Myometrial cell (primary cell): ENCODE results near the gene TPRG1. TPM values are rescaled to one million over a fixed set of nuclear protein-coding genes. Genes with fewer than 3 reads are reported as not detected.

Experiments
- total RNA-seq: library from RNA; depleted of rRNA; stranded (reverse); fragments of >200 nt; gene quantifications from 2 replicates; pipeline ENCODE4 v1.2.3, GENCODE V29; 2015

Gene TPRG1
- total RNA-seq = 2.3 TPM in 1 of 2 replicates, not detected in the other

DNA sequence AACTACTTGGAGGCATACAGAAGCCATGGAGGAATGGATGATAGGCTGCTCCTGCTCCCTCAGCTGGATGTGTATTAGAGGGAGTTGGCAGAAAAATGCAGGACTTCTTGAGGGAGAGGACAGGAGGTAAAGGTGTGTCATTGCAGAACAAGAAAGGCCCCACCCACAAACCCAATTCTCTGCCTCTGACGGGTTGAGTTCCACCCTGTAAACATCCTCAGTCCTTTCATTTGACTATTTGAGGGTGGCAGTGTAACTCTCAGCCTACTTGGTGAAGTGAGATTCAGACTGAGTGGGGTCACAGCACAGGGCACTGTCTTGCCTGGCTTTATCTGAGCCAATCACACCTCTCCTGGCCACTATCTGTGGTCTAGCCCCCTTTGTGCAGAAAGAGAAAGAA, at the start of gene TPRG1:
TSS of gene TPRG1 (plus strand) at position 265 of the 400 bp plus-strand sequence. CDS start 35,414 bp downstream, outside the sequence.

